WTC11 (cell line): ENCODE data around the gene SPIB. TPM values are rescaled to one million over a fixed set of nuclear protein-coding genes. Genes with fewer than 3 reads are reported as not detected.

Experiments used
- ATAC-seq: fragments of 200-7000 bp; cut with Tn5 transposase; 2 replicates; pipeline ENCODE4 v1.10.0; 2021; ENCODE audit warnings: mild to moderate bottlenecking, moderate library complexity
- CTCF ChIA-PET: fragments of 300-600 bp; sonication (Branson Sonifier 250); formaldehyde crosslinking; loops from one replicate; lab custom pipeline; 2021; ENCODE audit warnings: antibody characterized with exemption; lab: Charles Lee
- POLR2A ChIA-PET: fragments of 350-600 bp; sonication (Branson Sonifier 250); formaldehyde crosslinking; loops from one replicate; lab custom pipeline; 2021; ENCODE audit warnings: antibody characterized with exemption; lab: Charles Lee
- DNase-seq: peaks from one replicate; pipeline ENCODE4 v3.0.0; 2021; ENCODE audit warnings: low spot score
- H3K27ac Mint-ChIP-seq: 2 replicates; pipeline ENCODE4 v1.8.0; 2021; ENCODE audit warnings: mixed read lengths
- H3K27me3 Mint-ChIP-seq: 2 replicates; pipeline ENCODE4 v1.8.0; 2021; ENCODE audit warnings: low read depth, mild to moderate bottlenecking, moderate library complexity, mixed read lengths
- H3K36me3 Mint-ChIP-seq: 2 replicates; pipeline ENCODE4 v1.8.0; 2021; ENCODE audit warnings: mixed read lengths
- H3K4me1 Mint-ChIP-seq: 2 replicates; pipeline ENCODE4 v1.8.0; 2022; ENCODE audit warnings: mixed read lengths
- H3K4me3 Mint-ChIP-seq: 2 replicates; pipeline ENCODE4 v1.8.0; 2021; ENCODE audit warnings: mild to moderate bottlenecking, moderate library complexity, mixed read lengths
- H3K9me3 Mint-ChIP-seq: 2 replicates; pipeline ENCODE4 v1.8.0; 2021; ENCODE audit warnings: mixed read lengths
- ATF1 ChIP-seq: sonication (generic); formaldehyde crosslinking; IDR thresholded peaks from 2 replicates; pipeline ENCODE4 v1.8.1; 2023; ENCODE audit warnings: mild to moderate bottlenecking, moderate library complexity, missing genetic modification reagents
- GRHL2 ChIP-seq: fragments of 250-450 bp; sonication (Bioruptor Pico); IDR thresholded peaks from 2 replicates; pipeline ENCODE4 v1.8.0; 2022; ENCODE audit warnings: mild to moderate bottlenecking, moderate library complexity; ENCODE audit not compliant: insufficient replicate concordance, severe bottlenecking
- IRF2 ChIP-seq: sonication (generic); formaldehyde crosslinking; IDR thresholded peaks from 2 replicates; pipeline ENCODE4 v1.8.0; 2022; ENCODE audit warnings: low read depth, missing genetic modification reagents, borderline replicate concordance
- SOX15 ChIP-seq: fragments of 250-450 bp; sonication (Bioruptor Pico); IDR thresholded peaks from 2 replicates; pipeline ENCODE4 v1.9.0; 2021; ENCODE audit warnings: mild to moderate bottlenecking
- SP1 ChIP-seq: sonication (generic); formaldehyde crosslinking; conservative IDR thresholded peaks from 2 replicates; pipeline ENCODE4 v1.8.1; 2022; ENCODE audit warnings: missing genetic modification reagents
- TCF7 ChIP-seq: sonication (generic); formaldehyde crosslinking; IDR thresholded peaks from 2 replicates; pipeline ENCODE4 v1.8.0; 2022; ENCODE audit warnings: mild to moderate bottlenecking, low read depth, missing genetic modification reagents, moderate library complexity
- TP53 ChIP-seq: sonication (generic); formaldehyde crosslinking; IDR thresholded peaks from 2 replicates; pipeline ENCODE4 v1.8.1; 2023; ENCODE audit warnings: mild to moderate bottlenecking, missing genetic modification reagents
- ZNF121 ChIP-seq: sonication (generic); formaldehyde crosslinking; IDR thresholded peaks from 2 replicates; pipeline ENCODE4 v1.8.0; 2023; ENCODE audit warnings: missing genetic modification reagents
- ZNF219 ChIP-seq: sonication (generic); formaldehyde crosslinking; IDR thresholded peaks from 2 replicates; pipeline ENCODE4 v1.8.0; 2023; ENCODE audit warnings: missing genetic modification reagents, mild to moderate bottlenecking, borderline replicate concordance
- ZNF317 ChIP-seq: sonication (generic); formaldehyde crosslinking; IDR thresholded peaks from 2 replicates; pipeline ENCODE4 v1.8.1; 2023; ENCODE audit warnings: low read depth, mild to moderate bottlenecking, moderate library complexity, missing genetic modification reagents, borderline replicate concordance
- ZNF423 ChIP-seq: fragments of 250-450 bp; sonication (Bioruptor Pico); IDR thresholded peaks from 2 replicates; pipeline ENCODE4 v2.1.2; 2022; ENCODE audit warnings: mild to moderate bottlenecking, moderate library complexity
- total RNA-seq: library from RNA; stranded (reverse); gene quantifications from 3 replicates; pipeline ENCODE4 v1.2.3, GENCODE V29; 2021
- TF ChIP-seq, protein P1 (sequence below): sonication (generic); formaldehyde crosslinking; IDR thresholded peaks from 2 replicates; pipeline ENCODE4 v1.8.1; 2022; ENCODE audit warnings: low read depth, mild to moderate bottlenecking, moderate library complexity, missing genetic modification reagents, borderline replicate concordance
- TF ChIP-seq, protein P2 (sequence below): sonication (generic); formaldehyde crosslinking; IDR thresholded peaks from 2 replicates; pipeline ENCODE4 v1.8.1; 2022; ENCODE audit warnings: mild to moderate bottlenecking, missing genetic modification reagents, moderate library complexity, borderline replicate concordance
- TF ChIP-seq, protein P3 (sequence below): sonication (generic); formaldehyde crosslinking; conservative IDR thresholded peaks from 2 replicates; pipeline ENCODE4 v1.8.1; 2022; ENCODE audit warnings: mild to moderate bottlenecking, missing genetic modification reagents
- TF ChIP-seq, protein P4 (sequence below): sonication (generic); formaldehyde crosslinking; IDR thresholded peaks from 2 replicates; pipeline ENCODE4 v1.8.1; 2023; ENCODE audit warnings: mild to moderate bottlenecking, missing genetic modification reagents
- TF ChIP-seq, protein P5 (sequence below): fragments of 250-450 bp; sonication (Bioruptor Pico); IDR thresholded peaks from 2 replicates; pipeline ENCODE4 v1.9.0; 2021; ENCODE audit warnings: mild to moderate bottlenecking, borderline replicate concordance

The SPIB gene
- total RNA-seq, 1 experiment from 2014 or later = 4.7 TPM

DNA sequence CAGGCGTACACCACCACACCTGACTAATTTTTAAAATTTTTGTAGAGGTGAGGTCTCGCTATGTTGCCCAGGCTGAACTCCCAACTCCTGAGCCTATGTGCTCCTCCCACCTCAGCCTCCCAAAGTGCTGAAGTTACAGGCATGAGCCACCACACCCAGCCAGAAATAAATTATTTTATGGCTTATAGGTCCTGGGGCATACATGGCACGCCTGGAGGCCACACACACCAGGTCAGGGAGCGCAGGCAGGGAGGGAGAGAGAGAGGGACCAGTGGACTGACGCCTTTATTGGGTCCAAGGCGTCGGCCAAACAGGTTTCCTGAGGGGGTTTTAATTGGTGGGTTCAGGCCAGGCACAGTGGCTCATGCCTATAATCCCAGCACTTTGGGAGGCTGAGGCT is 6.8 kb downstream of the SPIB start:
- TF ChIP-seq ZNF423 (CRISPR knock-in tag) = no peak
- TF ChIP-seq, protein P1, sequence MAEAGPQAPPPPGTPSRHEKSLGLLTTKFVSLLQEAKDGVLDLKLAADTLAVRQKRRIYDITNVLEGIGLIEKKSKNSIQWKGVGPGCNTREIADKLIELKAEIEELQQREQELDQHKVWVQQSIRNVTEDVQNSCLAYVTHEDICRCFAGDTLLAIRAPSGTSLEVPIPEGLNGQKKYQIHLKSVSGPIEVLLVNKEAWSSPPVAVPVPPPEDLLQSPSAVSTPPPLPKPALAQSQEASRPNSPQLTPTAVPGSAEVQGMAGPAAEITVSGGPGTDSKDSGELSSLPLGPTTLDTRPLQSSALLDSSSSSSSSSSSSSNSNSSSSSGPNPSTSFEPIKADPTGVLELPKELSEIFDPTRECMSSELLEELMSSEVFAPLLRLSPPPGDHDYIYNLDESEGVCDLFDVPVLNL (CRISPR knock-in tag) = no peak

DNA sequence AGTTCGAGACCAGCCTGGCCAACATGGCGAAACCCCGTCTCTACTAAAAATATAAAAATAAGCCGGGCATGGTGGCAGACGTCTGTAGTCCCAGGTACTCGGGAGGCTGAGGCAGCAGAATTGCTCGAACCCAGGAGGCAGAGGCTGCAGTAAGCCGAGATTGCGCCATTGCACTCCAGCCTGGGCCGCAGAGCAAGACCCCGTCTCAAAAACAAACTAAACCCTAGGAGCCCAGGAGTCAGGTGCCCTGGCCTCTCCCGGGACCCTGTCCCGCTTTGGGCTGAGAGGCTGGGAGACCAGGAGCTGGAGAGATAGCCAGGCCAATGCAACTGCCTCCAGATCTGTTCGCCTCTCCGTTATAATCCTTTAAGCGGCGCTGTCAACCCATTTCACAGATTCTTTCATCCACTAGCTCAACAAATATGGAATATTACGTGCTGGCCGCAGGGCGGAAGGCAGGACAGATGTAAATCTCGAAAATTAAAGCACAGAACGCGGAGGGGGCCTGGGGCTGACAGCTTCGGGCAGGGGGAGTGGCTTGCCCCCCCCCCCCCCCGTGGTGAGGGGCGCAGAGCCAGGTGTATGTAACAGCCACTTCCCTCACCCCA is 8.7 kb downstream of the SPIB start:
- no peak for TF ChIP-seq ZNF317
- TF ChIP-seq ZNF121 = peak; percentile 73
- TF ChIP-seq, all 79 proteins: peak for 1
- no peak for DNase-seq
- Mint-ChIP-seq H3K27me3 (peaks cover 35% of the 10 kb centered on the region), H3K9me3 (no peaks in the 10 kb centered on the region), H3K27ac (no peak overlapping the region), H3K4me1 (peaks cover 18% of the 10 kb centered on the region), H3K4me3 (peak overlapping the region; percentile 47; the same call in 1 of the 2 replicates), H3K36me3 (no peaks in the 10 kb centered on the region; the same call in 1 of the 2 replicates)
- ChIA-PET CTCF (interaction anchor here (0.5 to 3.3 kb wide), 11 partner anchors 9 to 216 kb away, joined by 3 to 16 read pairs (median 6); partner anchors contain the start of genes KCNC3 and SPIB), POLR2A (interaction anchor here (0.9 to 1.4 kb wide), 3 partner anchors 8 to 33 kb away, joined by 3 to 4 read pairs (median 3); no protein-coding TSS in a partner anchor)
- ATAC-seq = no peak

More for the DNA sequence above, 6.8 kb downstream of the SPIB start:
- no peak for ATAC-seq
- CTCF ChIA-PET = no interaction called here
- Mint-ChIP-seq H3K36me3 (peaks cover 4% of the 10 kb centered on the region; the same call in 1 of the 2 replicates), H3K4me1 (peaks cover 8% of the 10 kb centered on the region), H3K27ac (no peak overlapping the region), H3K4me3 (no peak overlapping the region), H3K9me3 (no peaks in the 10 kb centered on the region), H3K27me3 (peaks cover 25% of the 10 kb centered on the region)
- POLR2A ChIA-PET = no interaction called here
- no peak for DNase-seq

DNA sequence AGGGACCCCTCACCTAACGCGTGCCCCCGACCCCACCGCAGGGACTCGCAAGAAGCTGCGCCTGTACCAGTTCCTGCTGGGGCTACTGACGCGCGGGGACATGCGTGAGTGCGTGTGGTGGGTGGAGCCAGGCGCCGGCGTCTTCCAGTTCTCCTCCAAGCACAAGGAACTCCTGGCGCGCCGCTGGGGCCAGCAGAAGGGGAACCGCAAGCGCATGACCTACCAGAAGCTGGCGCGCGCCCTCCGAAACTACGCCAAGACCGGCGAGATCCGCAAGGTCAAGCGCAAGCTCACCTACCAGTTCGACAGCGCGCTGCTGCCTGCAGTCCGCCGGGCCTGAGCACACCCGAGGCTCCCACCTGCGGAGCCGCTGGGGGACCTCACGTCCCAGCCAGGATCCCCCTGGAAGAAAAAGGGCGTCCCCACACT is 9.3 kb downstream of the SPIB start:
- CTCF ChIA-PET = interaction anchor here (0.6 to 3.3 kb wide), 10 partner anchors 9 to 180 kb away, joined by 3 to 16 read pairs (median 6); partner anchors contain the start of genes KCNC3 and SPIB
- ATAC-seq (peak; percentile 31), DNase-seq (peak; percentile 81)
- no peaks in the 10 kb centered on the region; the same call in 1 of the 2 replicates for H3K36me3 Mint-ChIP-seq
- peak overlapping the region; percentile 47 for H3K4me3 Mint-ChIP-seq
- POLR2A ChIA-PET = interaction anchor here (0.5 to 1.4 kb wide), 5 partner anchors 8 to 83 kb away, joined by 3 to 5 read pairs (median 3); partner anchors contain the start of gene JOSD2
- TF ChIP-seq TP53 (CRISPR knock-in tag) = no peak
- TF ChIP-seq ZNF219 (CRISPR knock-in tag) = no peak
- no peak for TF ChIP-seq SOX15
- no peak for TF ChIP-seq IRF2 (CRISPR knock-in tag)
- TF ChIP-seq GRHL2 (CRISPR knock-in tag) = no peak
- TF ChIP-seq, protein P2, sequence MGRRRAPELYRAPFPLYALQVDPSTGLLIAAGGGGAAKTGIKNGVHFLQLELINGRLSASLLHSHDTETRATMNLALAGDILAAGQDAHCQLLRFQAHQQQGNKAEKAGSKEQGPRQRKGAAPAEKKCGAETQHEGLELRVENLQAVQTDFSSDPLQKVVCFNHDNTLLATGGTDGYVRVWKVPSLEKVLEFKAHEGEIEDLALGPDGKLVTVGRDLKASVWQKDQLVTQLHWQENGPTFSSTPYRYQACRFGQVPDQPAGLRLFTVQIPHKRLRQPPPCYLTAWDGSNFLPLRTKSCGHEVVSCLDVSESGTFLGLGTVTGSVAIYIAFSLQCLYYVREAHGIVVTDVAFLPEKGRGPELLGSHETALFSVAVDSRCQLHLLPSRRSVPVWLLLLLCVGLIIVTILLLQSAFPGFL (CRISPR knock-in tag) = no peak
- TF ChIP-seq, protein P3, sequence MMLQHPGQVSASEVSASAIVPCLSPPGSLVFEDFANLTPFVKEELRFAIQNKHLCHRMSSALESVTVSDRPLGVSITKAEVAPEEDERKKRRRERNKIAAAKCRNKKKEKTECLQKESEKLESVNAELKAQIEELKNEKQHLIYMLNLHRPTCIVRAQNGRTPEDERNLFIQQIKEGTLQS (CRISPR knock-in tag) = no peak
- no peak for TF ChIP-seq TCF7 (CRISPR knock-in tag)
- TF ChIP-seq SP1 (CRISPR knock-in tag) = no peak
- no peak for TF ChIP-seq ATF1 (CRISPR knock-in tag)
- TF ChIP-seq, protein P4, sequence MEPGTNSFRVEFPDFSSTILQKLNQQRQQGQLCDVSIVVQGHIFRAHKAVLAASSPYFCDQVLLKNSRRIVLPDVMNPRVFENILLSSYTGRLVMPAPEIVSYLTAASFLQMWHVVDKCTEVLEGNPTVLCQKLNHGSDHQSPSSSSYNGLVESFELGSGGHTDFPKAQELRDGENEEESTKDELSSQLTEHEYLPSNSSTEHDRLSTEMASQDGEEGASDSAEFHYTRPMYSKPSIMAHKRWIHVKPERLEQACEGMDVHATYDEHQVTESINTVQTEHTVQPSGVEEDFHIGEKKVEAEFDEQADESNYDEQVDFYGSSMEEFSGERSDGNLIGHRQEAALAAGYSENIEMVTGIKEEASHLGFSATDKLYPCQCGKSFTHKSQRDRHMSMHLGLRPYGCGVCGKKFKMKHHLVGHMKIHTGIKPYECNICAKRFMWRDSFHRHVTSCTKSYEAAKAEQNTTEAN = no peak
- TF ChIP-seq, protein P5, sequence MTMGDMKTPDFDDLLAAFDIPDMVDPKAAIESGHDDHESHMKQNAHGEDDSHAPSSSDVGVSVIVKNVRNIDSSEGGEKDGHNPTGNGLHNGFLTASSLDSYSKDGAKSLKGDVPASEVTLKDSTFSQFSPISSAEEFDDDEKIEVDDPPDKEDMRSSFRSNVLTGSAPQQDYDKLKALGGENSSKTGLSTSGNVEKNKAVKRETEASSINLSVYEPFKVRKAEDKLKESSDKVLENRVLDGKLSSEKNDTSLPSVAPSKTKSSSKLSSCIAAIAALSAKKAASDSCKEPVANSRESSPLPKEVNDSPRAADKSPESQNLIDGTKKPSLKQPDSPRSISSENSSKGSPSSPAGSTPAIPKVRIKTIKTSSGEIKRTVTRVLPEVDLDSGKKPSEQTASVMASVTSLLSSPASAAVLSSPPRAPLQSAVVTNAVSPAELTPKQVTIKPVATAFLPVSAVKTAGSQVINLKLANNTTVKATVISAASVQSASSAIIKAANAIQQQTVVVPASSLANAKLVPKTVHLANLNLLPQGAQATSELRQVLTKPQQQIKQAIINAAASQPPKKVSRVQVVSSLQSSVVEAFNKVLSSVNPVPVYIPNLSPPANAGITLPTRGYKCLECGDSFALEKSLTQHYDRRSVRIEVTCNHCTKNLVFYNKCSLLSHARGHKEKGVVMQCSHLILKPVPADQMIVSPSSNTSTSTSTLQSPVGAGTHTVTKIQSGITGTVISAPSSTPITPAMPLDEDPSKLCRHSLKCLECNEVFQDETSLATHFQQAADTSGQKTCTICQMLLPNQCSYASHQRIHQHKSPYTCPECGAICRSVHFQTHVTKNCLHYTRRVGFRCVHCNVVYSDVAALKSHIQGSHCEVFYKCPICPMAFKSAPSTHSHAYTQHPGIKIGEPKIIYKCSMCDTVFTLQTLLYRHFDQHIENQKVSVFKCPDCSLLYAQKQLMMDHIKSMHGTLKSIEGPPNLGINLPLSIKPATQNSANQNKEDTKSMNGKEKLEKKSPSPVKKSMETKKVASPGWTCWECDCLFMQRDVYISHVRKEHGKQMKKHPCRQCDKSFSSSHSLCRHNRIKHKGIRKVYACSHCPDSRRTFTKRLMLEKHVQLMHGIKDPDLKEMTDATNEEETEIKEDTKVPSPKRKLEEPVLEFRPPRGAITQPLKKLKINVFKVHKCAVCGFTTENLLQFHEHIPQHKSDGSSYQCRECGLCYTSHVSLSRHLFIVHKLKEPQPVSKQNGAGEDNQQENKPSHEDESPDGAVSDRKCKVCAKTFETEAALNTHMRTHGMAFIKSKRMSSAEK (CRISPR knock-in tag) = no peak
- TF ChIP-seq, all 79 proteins: peak for 0
- Mint-ChIP-seq H3K27me3 (peaks cover 35% of the 10 kb centered on the region), H3K4me1 (peaks cover 21% of the 10 kb centered on the region), H3K27ac (no peak overlapping the region), H3K9me3 (no peaks in the 10 kb centered on the region)
